Muscle layer of duodenum (tissue), 2 donors: Measurements from ENCODE around the gene PLEKHA7.

ENCODE experiments used
- H3K27ac ChIP-seq: one replicate; pipeline ENCODE4 v1.7.0; 2013; ENCODE audit warnings: mild to moderate bottlenecking, low read length
- H3K27me3 ChIP-seq: one replicate; pipeline ENCODE4 v1.7.0; 2013; ENCODE audit warnings: low read depth, mild to moderate bottlenecking, control low read depth, low read length
- H3K36me3 ChIP-seq, 2 donors: one replicate each; pipeline ENCODE4 v1.7.0; 2013; ENCODE audit warnings: low read length in 2 of 2, control low read depth in 1 of 2, mild to moderate bottlenecking in 1 of 2; ENCODE audit not compliant: insufficient read depth in 2 of 2, control insufficient read depth in 1 of 2
- H3K4me1 ChIP-seq, 2 donors: one replicate each; pipeline ENCODE4 v1.7.0; 2013; ENCODE audit warnings: low read length in 2 of 2, mild to moderate bottlenecking in 2 of 2, control low read depth in 1 of 2, moderate library complexity in 1 of 2; ENCODE audit not compliant: insufficient read depth in 2 of 2, control insufficient read depth in 1 of 2
- H3K4me3 ChIP-seq, 2 donors: one replicate each; pipeline ENCODE4 v1.7.0; 2013; ENCODE audit warnings: low read length in 2 of 2, low read depth in 1 of 2, mild to moderate bottlenecking in 1 of 2
- H3K9me3 ChIP-seq, 2 donors: one replicate each; pipeline ENCODE4 v1.7.0; 2013; ENCODE audit warnings: low read length in 2 of 2, control low read depth in 1 of 2, mild to moderate bottlenecking in 1 of 2; ENCODE audit not compliant: control insufficient read depth in 1 of 2
- donor health status: healthy.

The PLEKHA7 gene

GRCh38 chr11:16987205-16987568, 27.0 kb downstream of the PLEKHA7 start:
- no peaks in the 10 kb centered on the region for H3K9me3 ChIP-seq
- no peaks in the 10 kb centered on the region for H3K36me3 ChIP-seq
- no peak overlapping the region for H3K4me3 ChIP-seq
- no peaks in the 10 kb centered on the region for H3K27me3 ChIP-seq
- H3K4me1 ChIP-seq = peaks cover 0 to 5% of the 10 kb centered on the region in 2 donors
- peak overlapping the region; percentile 45 for H3K27ac ChIP-seq

DNA sequence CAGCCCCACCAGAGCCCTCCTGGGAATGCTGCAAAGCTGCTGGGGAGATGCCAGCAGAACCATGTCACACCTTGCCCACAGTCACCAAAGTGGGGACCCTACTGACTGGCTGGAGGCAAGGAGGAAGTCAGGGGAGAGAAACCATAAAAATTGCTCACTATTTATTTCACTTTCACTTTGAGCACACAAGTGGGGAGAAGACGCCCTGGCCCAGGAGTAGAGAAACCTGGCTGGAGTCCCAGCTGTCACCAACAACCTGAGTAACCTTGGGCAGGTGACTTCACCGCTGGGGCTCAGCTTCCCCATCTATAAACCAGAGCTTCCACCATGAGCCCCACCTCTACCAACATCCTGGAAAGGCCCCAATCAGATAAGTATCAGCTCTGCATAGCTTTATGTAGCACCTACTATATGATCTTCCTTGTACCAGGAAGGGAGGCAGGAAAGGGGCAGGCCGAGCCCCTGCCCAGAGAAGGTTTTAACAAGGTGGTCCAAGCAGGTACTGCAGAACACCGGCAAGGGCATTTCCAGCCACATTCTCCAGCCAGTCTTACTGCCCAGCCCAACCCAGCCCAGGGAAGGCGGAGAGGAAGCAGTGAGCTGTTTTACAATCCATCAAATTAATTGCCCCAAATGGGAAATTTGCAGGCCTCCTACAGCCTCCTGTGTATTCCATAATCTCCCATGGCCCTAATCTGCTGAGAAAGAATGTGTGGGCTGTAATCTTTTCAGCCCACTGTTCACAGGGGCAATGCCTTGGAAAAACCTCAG, 27.6 kb downstream of the PLEKHA7 start:
- Histone ChIP-seq H3K36me3 (no peaks in the 10 kb centered on the region), H3K9me3 (no peaks in the 10 kb centered on the region), H3K4me3 (no peak overlapping the region), H3K27me3 (no peaks in the 10 kb centered on the region), H3K27ac (peak overlapping the region; percentile 45), H3K4me1 (peaks cover 0 to 5% of the 10 kb centered on the region in 2 donors)

- Histone ChIP-seq H3K27ac (peak overlapping the region; percentile 45), H3K4me3 (no peak overlapping the region), H3K36me3 (no peaks in the 10 kb centered on the region), H3K9me3 (no peaks in the 10 kb centered on the region), H3K4me1 (peaks cover 0 to 5% of the 10 kb centered on the region in 2 donors), H3K27me3 (no peaks in the 10 kb centered on the region)
Measured at GRCh38 chr11:16985297-16985696, 28.9 kb downstream of the PLEKHA7 start.

GRCh38 chr11:16984229-16984628, 30.0 kb downstream of the PLEKHA7 start:
- Histone ChIP-seq H3K36me3 (no peaks in the 10 kb centered on the region), H3K4me3 (no peak overlapping the region), H3K4me1 (peaks cover 0 to 5% of the 10 kb centered on the region in 2 donors), H3K27ac (no peak overlapping the region), H3K9me3 (no peaks in the 10 kb centered on the region), H3K27me3 (no peaks in the 10 kb centered on the region)

DNA sequence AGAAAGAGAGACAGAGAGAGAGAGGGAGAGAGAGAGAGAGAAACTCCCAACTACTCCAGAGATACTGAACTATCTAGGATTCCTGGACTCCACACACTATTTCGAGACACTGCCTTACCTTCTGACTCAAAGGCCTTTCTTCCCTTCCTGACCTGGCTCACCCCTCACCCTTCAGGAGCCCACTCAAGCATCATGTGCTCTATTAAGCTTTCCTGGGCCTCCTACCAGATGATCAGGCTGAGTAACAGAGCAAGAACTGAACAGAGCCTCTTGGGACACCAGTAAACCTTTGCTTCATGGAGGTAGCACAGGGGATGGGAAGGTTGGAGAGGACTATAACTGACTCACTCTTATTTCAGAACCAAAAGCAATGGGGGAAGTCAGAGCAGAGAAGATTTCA, 31.4 kb downstream of the PLEKHA7 start:
- H3K4me1 ChIP-seq = peaks cover 0 to 5% of the 10 kb centered on the region in 2 donors
- H3K27ac ChIP-seq = no peak overlapping the region

GRCh38 chr11:16982256-16982671, 31.9 kb downstream of the PLEKHA7 start:
- no peaks in the 10 kb centered on the region for H3K36me3 ChIP-seq

More for the DNA sequence above, 31.4 kb downstream of the PLEKHA7 start:
- no peaks in the 10 kb centered on the region for H3K9me3 ChIP-seq
- no peaks in the 10 kb centered on the region for H3K27me3 ChIP-seq
- no peaks in the 10 kb centered on the region for H3K36me3 ChIP-seq
- H3K4me3 ChIP-seq = no peak overlapping the region

DNA sequence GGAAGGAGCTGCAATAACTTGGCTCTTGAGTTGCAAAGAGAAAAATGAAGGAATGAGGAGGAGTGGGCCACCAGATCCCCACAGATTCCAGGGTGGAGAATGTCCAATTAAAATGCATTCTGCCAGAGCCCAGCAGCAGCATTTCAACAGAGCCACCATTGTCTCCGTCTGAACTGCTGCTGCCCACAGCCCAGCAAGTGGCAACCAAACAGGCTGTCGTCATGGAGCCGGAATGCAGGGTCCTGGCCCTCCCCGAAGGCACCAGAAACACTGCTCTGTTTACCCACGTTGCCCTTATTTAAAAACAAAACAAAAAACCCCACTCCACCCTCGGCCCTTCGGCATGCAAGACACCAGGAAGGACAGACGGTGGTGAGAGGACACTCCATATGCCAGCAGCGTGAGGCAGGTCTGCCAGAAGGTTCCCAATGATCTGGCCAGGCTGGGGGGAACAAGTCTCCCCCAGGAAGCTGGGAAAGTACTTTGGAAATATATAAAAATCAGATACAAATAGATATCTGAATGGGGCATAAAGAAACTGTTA, 32.5 kb downstream of the PLEKHA7 start:
- Histone ChIP-seq H3K4me3 (no peak overlapping the region), H3K27me3 (no peaks in the 10 kb centered on the region), H3K36me3 (no peaks in the 10 kb centered on the region), H3K9me3 (no peaks in the 10 kb centered on the region), H3K27ac (peak overlapping the region; percentile 31), H3K4me1 (peaks cover 0 to 7% of the 10 kb centered on the region in 2 donors)

More at GRCh38 chr11:16982256-16982671, 31.9 kb downstream of the PLEKHA7 start:
- H3K4me1 ChIP-seq = peaks cover 3 to 4% of the 10 kb centered on the region in 2 donors
- no peaks in the 10 kb centered on the region for H3K9me3 ChIP-seq
- no peaks in the 10 kb centered on the region for H3K27me3 ChIP-seq
- peak overlapping the region; percentile 31 for H3K27ac ChIP-seq
- H3K4me3 ChIP-seq = no peak overlapping the region

DNA sequence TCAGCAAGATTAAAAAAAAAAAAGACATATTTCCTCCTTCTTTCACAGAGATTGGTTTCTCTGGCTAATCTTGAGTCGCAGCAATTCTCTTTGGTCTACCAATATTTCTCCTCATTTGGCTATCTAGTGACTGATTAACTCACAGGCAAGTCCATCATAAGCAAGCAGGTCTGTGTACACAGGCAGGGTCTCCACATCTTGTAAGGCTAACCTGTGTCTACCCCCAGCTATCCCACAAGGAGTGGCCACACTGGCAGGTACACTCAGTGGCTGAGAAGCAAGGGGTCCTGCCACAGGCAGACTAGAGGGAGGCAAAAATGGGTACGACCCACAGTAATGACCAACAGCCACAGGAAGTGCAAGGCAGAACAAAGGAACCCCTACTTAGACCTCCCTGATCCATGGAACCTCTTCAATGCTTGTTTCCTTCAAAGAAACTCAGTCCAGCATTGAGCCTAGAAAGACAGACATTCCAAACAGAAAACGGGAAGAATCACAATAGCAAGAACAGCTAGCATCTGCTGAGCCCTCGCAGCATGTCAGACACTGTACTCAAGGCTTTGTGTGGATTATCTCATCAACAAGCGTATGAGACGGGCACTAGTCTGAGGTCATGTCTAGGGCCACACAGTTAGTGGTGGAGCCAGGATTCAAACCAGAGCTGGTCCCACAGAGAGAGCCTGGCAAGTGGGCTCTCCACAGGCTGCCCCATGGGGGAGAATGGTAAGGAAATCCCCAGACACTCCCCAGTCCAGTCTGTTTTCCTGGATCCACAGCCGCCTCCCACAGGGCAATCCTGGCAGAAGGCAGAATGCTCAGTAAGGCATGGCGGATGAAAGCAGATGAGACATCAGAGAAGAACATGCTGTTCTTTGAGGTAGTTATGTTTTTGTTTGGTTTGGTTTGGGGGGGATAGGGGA, 34.3 kb downstream of the PLEKHA7 start:
- Histone ChIP-seq H3K9me3 (no peaks in the 10 kb centered on the region), H3K4me3 (no peak overlapping the region), H3K27ac (no peak overlapping the region), H3K27me3 (no peaks in the 10 kb centered on the region), H3K36me3 (no peaks in the 10 kb centered on the region), H3K4me1 (peaks cover 0 to 7% of the 10 kb centered on the region in 2 donors)

- no peaks in the 10 kb centered on the region for H3K36me3 ChIP-seq
- peaks cover 0 to 7% of the 10 kb centered on the region in 2 donors for H3K4me1 ChIP-seq
- no peak overlapping the region for H3K27ac ChIP-seq
- H3K9me3 ChIP-seq = no peaks in the 10 kb centered on the region
- no peak overlapping the region for H3K4me3 ChIP-seq
- H3K27me3 ChIP-seq = no peaks in the 10 kb centered on the region
Measured at GRCh38 chr11:16977994-16978315, 36.3 kb downstream of the PLEKHA7 start.

- no peaks in the 10 kb centered on the region for H3K36me3 ChIP-seq
- no peaks in the 10 kb centered on the region for H3K27me3 ChIP-seq
- no peak overlapping the region for H3K27ac ChIP-seq
- H3K4me1 ChIP-seq = peaks cover 0 to 7% of the 10 kb centered on the region in 2 donors
- H3K4me3 ChIP-seq = no peak overlapping the region
- H3K9me3 ChIP-seq = no peaks in the 10 kb centered on the region
Measured at GRCh38 chr11:16977136-16977993, 36.8 kb downstream of the PLEKHA7 start.
